ENCODE data around the gene LMAN2. TPM values are rescaled to one million over a fixed set of nuclear protein-coding genes. Genes with fewer than 3 reads are reported as not detected.
A peak's percentile ranks its signal among the peaks of the same experiment; 100 is the strongest.

The LMAN2 gene
- polyA plus RNA-seq, 2 of the 4 experiments (the other 2 are of a cell fraction): 123 to 210 TPM

- POLR2A ChIA-PET: interaction anchor here (1.1 to 1.5 kb wide), 6 partner anchors 11 to 53 kb away, joined by 3 to 12 read pairs (median 7); no protein-coding TSS in a partner anchor
- FAIRE-seq (no peak), ATAC-seq (no peak; a peak in 1 of 6 replicates), DNase-seq (ENCODE audit: low read depth in 1 of 2, low spot score in 1 of 2) (no peak)
- peak overlapping the region; percentile 90 to 94 for H3K27ac ChIP-seq
- H3K4me2 ChIP-seq: peak overlapping the region; percentile 98
- peaks cover 31% of the 10 kb centered on the region for H3K4me1 ChIP-seq
- TF ChIP-seq CBX2 (IDR thresholded peaks at IDR 0.05; ENCODE audit: borderline replicate concordance, low read depth): no peak
- TF ChIP-seq TP53 (CRISPR knock-in tag; IDR thresholded peaks at IDR 0.05): no peak
- TF ChIP-seq CHD4 (IDR thresholded peaks at IDR 0.05; ENCODE audit: borderline replicate concordance): no peak
- TF ChIP-seq RARB (CRISPR knock-in tag; IDR thresholded peaks at IDR 0.05): no peak
- no peak for TF ChIP-seq JUNB (IDR thresholded peaks at IDR 0.05)
- no peak for TF ChIP-seq CHD2 (IDR thresholded peaks at IDR 0.05; ENCODE audit: low read length, partially characterized antibody)
- H3K9me3 ChIP-seq: peaks cover 4% of the 10 kb centered on the region; the same call in 1 of the 3 replicates
- WGBS (ENCODE audit: missing lambda C conversion rate): 10% methylated on average over 19 of the region's 19 CpGs
- peak overlapping the region; percentile 78 for H3K4me3 ChIP-seq
- CTCF ChIA-PET: interaction anchor here (0.8 to 3.3 kb wide), 15 partner anchors 9 to 237 kb away, joined by 3 to 21 read pairs (median 5); partner anchors contain the start of gene MXD3
These were observed 584 bp downstream of the LMAN2 start for GRCh38 chr5:177350776-177351391.

DNA sequence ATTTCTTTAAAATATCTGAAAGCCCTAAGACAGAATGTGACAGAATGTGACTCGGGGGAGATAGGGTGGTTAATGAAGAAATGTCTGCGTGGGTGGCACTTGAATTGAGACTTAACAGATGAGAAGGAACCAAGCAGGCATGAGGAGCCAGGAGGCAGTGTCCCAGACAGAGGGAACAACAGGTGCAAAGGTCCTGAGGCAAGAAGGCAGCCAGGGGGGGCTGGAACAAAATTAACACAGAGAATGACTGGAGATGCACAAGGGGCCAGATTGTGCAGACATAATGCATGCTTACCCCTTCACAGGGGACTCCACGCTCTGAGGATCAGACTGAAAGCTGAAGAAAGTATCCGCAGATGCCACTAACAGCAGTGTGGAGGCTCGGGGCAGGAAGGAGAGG, 1.7 kb downstream of the LMAN2 start:
- 86% methylated on average over 5 of the region's 5 CpGs for WGBS (ENCODE audit: missing lambda C conversion rate)

GRCh38 chr5:177349362-177349647, 2.2 kb downstream of the LMAN2 start:
- Histone ChIP-seq H3K27ac (no peak overlapping the region), H3K4me2 (peak overlapping the region; percentile 98), H3K4me1 (peaks cover 27% of the 10 kb centered on the region), H3K4me3 (no peak overlapping the region), H3K9me3 (no peaks in the 10 kb centered on the region)
- no peak for FAIRE-seq
- TF ChIP-seq KDM1A (IDR thresholded peaks at IDR 0.05; ENCODE audit: low read depth) (no peak), NR3C1 (IDR thresholded peaks at IDR 0.05) (no peak)
- ChIA-PET CTCF (interaction anchor here (0.6 to 3.3 kb wide), 8 partner anchors 10 to 54 kb away, joined by 3 to 20 read pairs (median 4); no protein-coding TSS in a partner anchor), POLR2A (interaction anchor here (0.7 kb wide), 1 partner anchor 231 kb away, joined by 4 read pairs; no protein-coding TSS in a partner anchor)
- WGBS (ENCODE audit: missing lambda C conversion rate): 41% methylated on average over 3 of the region's 3 CpGs
- no peak for DNase-seq (ENCODE audit: low read depth in 1 of 2, low spot score in 1 of 2)
- ATAC-seq: no peak

More for the DNA sequence above, 1.7 kb downstream of the LMAN2 start:
- TF ChIP-seq NR3C1 (IDR thresholded peaks at IDR 0.05) (no peak), GATA3 (IDR thresholded peaks at IDR 0.05; ENCODE audit: borderline replicate concordance) (no peak), HES2 (IDR thresholded peaks at IDR 0.05) (no peak), POLR2AphosphoS2 (conservative IDR thresholded peaks at IDR 0.05; ENCODE audit: low read length) (no peak)
- Histone ChIP-seq H3K9me3 (no peaks in the 10 kb centered on the region), H3K4me2 (peak overlapping the region; percentile 98), H3K27ac (no peak overlapping the region), H3K4me1 (peaks cover 31% of the 10 kb centered on the region), H3K4me3 (no peak overlapping the region)
- CTCF ChIA-PET: interaction anchor here (1.2 to 3.3 kb wide), 10 partner anchors 11 to 236 kb away, joined by 3 to 20 read pairs (median 5); no protein-coding TSS in a partner anchor
- no peak for ATAC-seq
- no peak for FAIRE-seq
- DNase-seq (ENCODE audit: low read depth in 1 of 2, low spot score in 1 of 2): no peak
- POLR2A ChIA-PET: interaction anchor here (1.2 kb wide), 1 partner anchor 21 kb away, joined by 9 read pairs; no protein-coding TSS in a partner anchor

DNA sequence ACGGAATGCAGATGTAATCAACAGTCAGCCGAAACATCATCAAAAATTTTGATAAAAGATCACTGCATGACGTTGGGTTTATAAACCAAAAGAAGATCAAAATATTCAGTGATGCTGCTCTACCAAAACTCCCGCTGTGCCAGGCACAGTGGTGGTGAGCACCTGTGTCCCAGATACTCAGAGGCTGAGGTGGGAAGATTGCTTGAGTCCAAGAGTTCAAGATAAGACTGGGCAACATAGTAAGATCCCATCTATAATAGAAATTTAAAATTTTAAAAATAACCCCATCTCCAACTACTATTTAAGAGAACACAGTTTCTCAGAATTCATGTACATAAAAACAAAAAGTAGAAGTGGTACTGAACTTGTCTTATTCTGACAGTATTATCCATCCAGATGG, 3.8 kb downstream of the LMAN2 start:
- ChIA-PET POLR2A (no interaction called here), CTCF (interaction anchor here (0.6 to 1.4 kb wide), 5 partner anchors 14 to 139 kb away, joined by 3 to 6 read pairs (median 3); no protein-coding TSS in a partner anchor)
- Histone ChIP-seq H3K4me1 (peaks cover 21% of the 10 kb centered on the region), H3K4me3 (no peak overlapping the region), H3K9me3 (no peaks in the 10 kb centered on the region), H3K4me2 (no peak overlapping the region), H3K27ac (no peak overlapping the region)
- FAIRE-seq (no peak), ATAC-seq (no peak), DNase-seq (ENCODE audit: low read depth in 1 of 2, low spot score in 1 of 2) (no peak)
- no peak for TF ChIP-seq CBX2 (IDR thresholded peaks at IDR 0.05; ENCODE audit: borderline replicate concordance, low read depth)
- no peak for TF ChIP-seq EHF (CRISPR knock-in tag; IDR thresholded peaks at IDR 0.05)
- TF ChIP-seq ZSCAN20 (CRISPR knock-in tag; IDR thresholded peaks at IDR 0.05): no peak
- no peak for TF ChIP-seq HOXA7 (CRISPR knock-in tag; IDR thresholded peaks at IDR 0.05)
- no peak for TF ChIP-seq RARB (CRISPR knock-in tag; IDR thresholded peaks at IDR 0.05)
- TF ChIP-seq MAFK (IDR thresholded peaks at IDR 0.05; ENCODE audit: partially characterized antibody): no peak
- TF ChIP-seq, protein P1, sequence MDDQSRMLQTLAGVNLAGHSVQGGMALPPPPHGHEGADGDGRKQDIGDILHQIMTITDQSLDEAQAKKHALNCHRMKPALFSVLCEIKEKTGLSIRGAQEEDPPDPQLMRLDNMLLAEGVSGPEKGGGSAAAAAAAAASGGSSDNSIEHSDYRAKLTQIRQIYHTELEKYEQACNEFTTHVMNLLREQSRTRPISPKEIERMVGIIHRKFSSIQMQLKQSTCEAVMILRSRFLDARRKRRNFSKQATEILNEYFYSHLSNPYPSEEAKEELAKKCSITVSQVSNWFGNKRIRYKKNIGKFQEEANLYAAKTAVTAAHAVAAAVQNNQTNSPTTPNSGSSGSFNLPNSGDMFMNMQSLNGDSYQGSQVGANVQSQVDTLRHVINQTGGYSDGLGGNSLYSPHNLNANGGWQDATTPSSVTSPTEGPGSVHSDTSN (IDR thresholded peaks at IDR 0.05): no peak
- TF ChIP-seq NFE2L2 (conservative IDR thresholded peaks at IDR 0.05; ENCODE audit: low read length): no peak
- no peak for TF ChIP-seq POLR2AphosphoS2 (conservative IDR thresholded peaks at IDR 0.05; ENCODE audit: low read length)
- TF ChIP-seq, protein P2, sequence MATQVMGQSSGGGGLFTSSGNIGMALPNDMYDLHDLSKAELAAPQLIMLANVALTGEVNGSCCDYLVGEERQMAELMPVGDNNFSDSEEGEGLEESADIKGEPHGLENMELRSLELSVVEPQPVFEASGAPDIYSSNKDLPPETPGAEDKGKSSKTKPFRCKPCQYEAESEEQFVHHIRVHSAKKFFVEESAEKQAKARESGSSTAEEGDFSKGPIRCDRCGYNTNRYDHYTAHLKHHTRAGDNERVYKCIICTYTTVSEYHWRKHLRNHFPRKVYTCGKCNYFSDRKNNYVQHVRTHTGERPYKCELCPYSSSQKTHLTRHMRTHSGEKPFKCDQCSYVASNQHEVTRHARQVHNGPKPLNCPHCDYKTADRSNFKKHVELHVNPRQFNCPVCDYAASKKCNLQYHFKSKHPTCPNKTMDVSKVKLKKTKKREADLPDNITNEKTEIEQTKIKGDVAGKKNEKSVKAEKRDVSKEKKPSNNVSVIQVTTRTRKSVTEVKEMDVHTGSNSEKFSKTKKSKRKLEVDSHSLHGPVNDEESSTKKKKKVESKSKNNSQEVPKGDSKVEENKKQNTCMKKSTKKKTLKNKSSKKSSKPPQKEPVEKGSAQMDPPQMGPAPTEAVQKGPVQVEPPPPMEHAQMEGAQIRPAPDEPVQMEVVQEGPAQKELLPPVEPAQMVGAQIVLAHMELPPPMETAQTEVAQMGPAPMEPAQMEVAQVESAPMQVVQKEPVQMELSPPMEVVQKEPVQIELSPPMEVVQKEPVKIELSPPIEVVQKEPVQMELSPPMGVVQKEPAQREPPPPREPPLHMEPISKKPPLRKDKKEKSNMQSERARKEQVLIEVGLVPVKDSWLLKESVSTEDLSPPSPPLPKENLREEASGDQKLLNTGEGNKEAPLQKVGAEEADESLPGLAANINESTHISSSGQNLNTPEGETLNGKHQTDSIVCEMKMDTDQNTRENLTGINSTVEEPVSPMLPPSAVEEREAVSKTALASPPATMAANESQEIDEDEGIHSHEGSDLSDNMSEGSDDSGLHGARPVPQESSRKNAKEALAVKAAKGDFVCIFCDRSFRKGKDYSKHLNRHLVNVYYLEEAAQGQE (IDR thresholded peaks at IDR 0.05): no peak
- TF ChIP-seq CBX8 (IDR thresholded peaks at IDR 0.05): no peak
- no peak for TF ChIP-seq FOXS1 (CRISPR knock-in tag; IDR thresholded peaks at IDR 0.05)
- no peak for TF ChIP-seq ESRRA (IDR thresholded peaks at IDR 0.05; ENCODE audit: borderline replicate concordance, low read length)
- TF ChIP-seq JUN (IDR thresholded peaks at IDR 0.05): no peak
- no peak for TF ChIP-seq SREBF2 (IDR thresholded peaks at IDR 0.05)
- WGBS (ENCODE audit: missing lambda C conversion rate): 94% methylated on average over 4 of the region's 4 CpGs
